ENCODE measurements around the gene ZMYM2. TPM values are rescaled to one million over a fixed set of nuclear protein-coding genes. Genes with fewer than 3 reads are reported as not detected.

ZMYM2 gene
- total and polyA plus RNA-seq, 2 donors (not counting 3 experiments of a cell fraction or from before 2014, with no cell fraction given) = 14.7 to 75.3 TPM

DNA sequence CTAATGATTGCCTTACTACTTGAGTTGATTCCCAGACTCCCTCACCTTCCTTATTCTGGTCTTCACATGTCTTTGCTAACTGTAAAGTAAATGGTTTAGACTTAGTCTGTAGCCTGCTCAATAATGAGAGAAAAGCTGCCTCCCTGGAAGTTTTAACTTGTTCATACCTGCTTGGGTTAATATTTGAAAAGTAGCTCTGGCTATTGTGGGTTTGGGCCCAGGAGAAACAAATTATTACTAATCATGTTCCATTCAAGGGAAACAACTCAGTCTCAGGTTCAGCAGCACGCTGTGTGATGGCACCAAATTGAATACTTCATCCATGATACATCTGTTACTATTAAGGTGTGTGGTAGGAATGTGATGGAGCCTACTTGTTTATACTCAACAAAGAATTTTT lies 75.0 kb downstream of the ZMYM2 start:
- H3K9me1 ChIP-seq (replicated peaks; ENCODE audit: control insufficient read depth, extremely low read depth, insufficient read depth, low read length) = peaks cover 5% of the 10 kb centered on the region
- intact Hi-C loops (cut with micrococcal nuclease) (no loop called here), dilution Hi-C loops (cut with MboI; ENCODE audit: extremely low pct_ligation_motif_present, low sequenced_read_pairs) (no loop called here)
- H2AFZ ChIP-seq (ENCODE audit: low read depth, low read length) = no peak overlapping the region
- H3K9me3 ChIP-seq (replicated peaks; ENCODE audit: control insufficient read depth, insufficient read depth, low read length) = no peaks in the 10 kb centered on the region
- H3K4me1 ChIP-seq (ENCODE audit: control insufficient read depth, extremely low read depth, insufficient read depth, low read length) = no peaks in the 10 kb centered on the region
- no peak overlapping the region for H3K4me2 ChIP-seq (ENCODE audit: insufficient read depth, low read length)
- POLR2A ChIA-PET = no interaction called here
- H3K27me3 ChIP-seq (ENCODE audit: control insufficient read depth in 2 of 2, insufficient read depth in 2 of 2, low read length in 2 of 2) = no peaks in the 10 kb centered on the region
- no peak for FAIRE-seq
- TF ChIP-seq EZH2 (IDR thresholded peaks at IDR 0.05; ENCODE audit: borderline replicate concordance, low read depth, low read length, severe bottlenecking) (no peak), JUN (IDR thresholded peaks at IDR 0.05; ENCODE audit: borderline replicate concordance, insufficient read depth, insufficient read length, low read depth) (no peak), POLR2A (IDR thresholded peaks at IDR 0.05; ENCODE audit: low read depth, low read length) (no peak), FOS (IDR thresholded peaks at IDR 0.05; ENCODE audit: borderline replicate concordance, insufficient read depth, low read length) (no peak)
- TF ChIP-seq, protein P1, sequence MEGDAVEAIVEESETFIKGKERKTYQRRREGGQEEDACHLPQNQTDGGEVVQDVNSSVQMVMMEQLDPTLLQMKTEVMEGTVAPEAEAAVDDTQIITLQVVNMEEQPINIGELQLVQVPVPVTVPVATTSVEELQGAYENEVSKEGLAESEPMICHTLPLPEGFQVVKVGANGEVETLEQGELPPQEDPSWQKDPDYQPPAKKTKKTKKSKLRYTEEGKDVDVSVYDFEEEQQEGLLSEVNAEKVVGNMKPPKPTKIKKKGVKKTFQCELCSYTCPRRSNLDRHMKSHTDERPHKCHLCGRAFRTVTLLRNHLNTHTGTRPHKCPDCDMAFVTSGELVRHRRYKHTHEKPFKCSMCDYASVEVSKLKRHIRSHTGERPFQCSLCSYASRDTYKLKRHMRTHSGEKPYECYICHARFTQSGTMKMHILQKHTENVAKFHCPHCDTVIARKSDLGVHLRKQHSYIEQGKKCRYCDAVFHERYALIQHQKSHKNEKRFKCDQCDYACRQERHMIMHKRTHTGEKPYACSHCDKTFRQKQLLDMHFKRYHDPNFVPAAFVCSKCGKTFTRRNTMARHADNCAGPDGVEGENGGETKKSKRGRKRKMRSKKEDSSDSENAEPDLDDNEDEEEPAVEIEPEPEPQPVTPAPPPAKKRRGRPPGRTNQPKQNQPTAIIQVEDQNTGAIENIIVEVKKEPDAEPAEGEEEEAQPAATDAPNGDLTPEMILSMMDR (IDR thresholded peaks at IDR 0.05; ENCODE audit: extremely low read depth in 1 of 2, insufficient read depth in 1 of 2, low read depth in 1 of 2, low read length in 2 of 2) = no peak
- H3K9ac ChIP-seq (replicated peaks; ENCODE audit: extremely low read depth, insufficient read depth, low read length) = no peak overlapping the region
- no peak for DNase-seq (ENCODE audit: low read depth, low spot score)
- H3K36me3 ChIP-seq (ENCODE audit: control insufficient read depth in 2 of 2, extremely low read depth in 1 of 2, insufficient read depth in 2 of 2, low read length in 2 of 2) = peaks cover 7 to 12% of the 10 kb centered on the region in 2 experiments
- no peak overlapping the region for H3K4me3 ChIP-seq (replicated peaks in 1 of 3; ENCODE audit: insufficient read depth in 1 of 3, low read depth in 1 of 3, low read length in 3 of 3)
- no peak overlapping the region for H3K27ac ChIP-seq (ENCODE audit: insufficient read depth, low read depth, low read length)
- no TSS peak for BruUV-seq (replicated peaks)
- CTCF ChIA-PET = interaction anchor here (1.1 kb wide), 1 partner anchor 17 kb away, joined by 3 read pairs; no protein-coding TSS in a partner anchor
- H4K20me1 ChIP-seq (replicated peaks; ENCODE audit: control insufficient read depth, extremely low read depth, insufficient read depth, low read length) = no peaks in the 10 kb centered on the region
- H3K79me2 ChIP-seq (ENCODE audit: control insufficient read depth, insufficient read depth, low read length) = peaks cover 4% of the 10 kb centered on the region

DNA sequence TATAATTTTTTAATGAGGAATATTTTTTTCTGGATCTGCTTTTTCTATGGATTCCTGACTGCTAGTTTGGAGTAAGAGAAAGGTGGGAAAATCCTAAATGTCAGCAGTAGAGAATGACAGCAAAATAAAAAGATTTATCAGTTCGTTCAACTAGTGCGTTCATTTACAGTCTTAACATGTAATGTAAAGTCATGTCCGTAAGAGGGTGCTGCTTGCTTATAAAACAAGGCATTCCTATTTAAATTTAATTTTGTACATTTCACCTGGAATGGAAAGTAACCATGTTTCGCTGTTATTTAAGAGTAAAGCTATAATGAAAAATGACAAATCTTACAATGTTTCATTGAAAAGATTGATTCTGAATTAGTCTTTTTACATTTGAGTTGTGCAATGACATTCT lies 76.6 kb downstream of the ZMYM2 start:
- no peak overlapping the region for H3K4me3 ChIP-seq (replicated peaks in 1 of 3; ENCODE audit: insufficient read depth in 1 of 3, low read depth in 1 of 3, low read length in 3 of 3)
- DNase-seq (ENCODE audit: low read depth, low spot score) = no peak
- H3K79me2 ChIP-seq (ENCODE audit: control insufficient read depth, insufficient read depth, low read length) = peaks cover 11% of the 10 kb centered on the region
- intact Hi-C loops (cut with micrococcal nuclease) = loop anchor here (1.0 kb wide), 1 partner anchor 128 kb away; no protein-coding TSS in a partner anchor
- dilution Hi-C loops (cut with MboI; ENCODE audit: extremely low pct_ligation_motif_present, low sequenced_read_pairs) = no loop called here
- ChIA-PET CTCF (interaction anchor here (0.8 to 1.5 kb wide), 2 partner anchors 13 to 20 kb away, joined by 3 read pairs; no protein-coding TSS in a partner anchor), POLR2A (no interaction called here)
- no peak overlapping the region for H3K27ac ChIP-seq (ENCODE audit: insufficient read depth, low read depth, low read length)
- no peak overlapping the region for H2AFZ ChIP-seq (ENCODE audit: low read depth, low read length)
- H3K4me2 ChIP-seq (ENCODE audit: insufficient read depth, low read length) = no peak overlapping the region
- H3K27me3 ChIP-seq (ENCODE audit: control insufficient read depth in 2 of 2, insufficient read depth in 2 of 2, low read length in 2 of 2) = no peaks in the 10 kb centered on the region
- H3K9ac ChIP-seq (replicated peaks; ENCODE audit: extremely low read depth, insufficient read depth, low read length) = no peak overlapping the region
- TF ChIP-seq, protein P2, sequence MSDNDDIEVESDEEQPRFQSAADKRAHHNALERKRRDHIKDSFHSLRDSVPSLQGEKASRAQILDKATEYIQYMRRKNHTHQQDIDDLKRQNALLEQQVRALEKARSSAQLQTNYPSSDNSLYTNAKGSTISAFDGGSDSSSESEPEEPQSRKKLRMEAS (IDR thresholded peaks at IDR 0.05; ENCODE audit: insufficient read depth, insufficient read length) = no peak
- no peak for TF ChIP-seq FOS (IDR thresholded peaks at IDR 0.05; ENCODE audit: borderline replicate concordance, insufficient read depth, low read length)
- TF ChIP-seq GATA2 (IDR thresholded peaks at IDR 0.05; ENCODE audit: insufficient read depth, insufficient read length, low read depth, low read length) = no peak
- TF ChIP-seq, protein P1 (IDR thresholded peaks at IDR 0.05; ENCODE audit: extremely low read depth in 1 of 2, insufficient read depth in 1 of 2, low read depth in 1 of 2, low read length in 2 of 2) = no peak
- no peak for TF ChIP-seq POLR2AphosphoS5 (IDR thresholded peaks at IDR 0.05; ENCODE audit: insufficient read depth, low read depth, low read length)
- no peak for TF ChIP-seq EZH2 (IDR thresholded peaks at IDR 0.05; ENCODE audit: borderline replicate concordance, low read depth, low read length, severe bottlenecking)
- no peak for TF ChIP-seq MYC (IDR thresholded peaks at IDR 0.05; ENCODE audit: low read depth, low read length)
- no peak for TF ChIP-seq POLR2A (IDR thresholded peaks at IDR 0.05; ENCODE audit: low read depth, low read length)
- no peak for TF ChIP-seq JUN (IDR thresholded peaks at IDR 0.05; ENCODE audit: borderline replicate concordance, insufficient read depth, insufficient read length, low read depth)
- FAIRE-seq = no peak
- peaks cover 2% of the 10 kb centered on the region for H3K9me1 ChIP-seq (replicated peaks; ENCODE audit: control insufficient read depth, extremely low read depth, insufficient read depth, low read length)
- no peaks in the 10 kb centered on the region for H3K4me1 ChIP-seq (ENCODE audit: control insufficient read depth, extremely low read depth, insufficient read depth, low read length)
- H3K9me3 ChIP-seq (replicated peaks; ENCODE audit: control insufficient read depth, insufficient read depth, low read length) = no peaks in the 10 kb centered on the region
- H3K36me3 ChIP-seq (ENCODE audit: control insufficient read depth in 2 of 2, extremely low read depth in 1 of 2, insufficient read depth in 2 of 2, low read length in 2 of 2) = peaks cover 7 to 12% of the 10 kb centered on the region in 2 experiments
- BruUV-seq (replicated peaks) = no TSS peak
- H4K20me1 ChIP-seq (replicated peaks; ENCODE audit: control insufficient read depth, extremely low read depth, insufficient read depth, low read length) = no peaks in the 10 kb centered on the region
